Measurements from ENCODE around the gene FAM131A. TPM values are rescaled to one million over a fixed set of nuclear protein-coding genes. Genes with fewer than 3 reads are reported as not detected.

The FAM131A gene
- total and polyA plus RNA-seq, 2 of the 4 experiments (the other 2 are of a cell fraction): 10.8 to 19.5 TPM

DNA sequence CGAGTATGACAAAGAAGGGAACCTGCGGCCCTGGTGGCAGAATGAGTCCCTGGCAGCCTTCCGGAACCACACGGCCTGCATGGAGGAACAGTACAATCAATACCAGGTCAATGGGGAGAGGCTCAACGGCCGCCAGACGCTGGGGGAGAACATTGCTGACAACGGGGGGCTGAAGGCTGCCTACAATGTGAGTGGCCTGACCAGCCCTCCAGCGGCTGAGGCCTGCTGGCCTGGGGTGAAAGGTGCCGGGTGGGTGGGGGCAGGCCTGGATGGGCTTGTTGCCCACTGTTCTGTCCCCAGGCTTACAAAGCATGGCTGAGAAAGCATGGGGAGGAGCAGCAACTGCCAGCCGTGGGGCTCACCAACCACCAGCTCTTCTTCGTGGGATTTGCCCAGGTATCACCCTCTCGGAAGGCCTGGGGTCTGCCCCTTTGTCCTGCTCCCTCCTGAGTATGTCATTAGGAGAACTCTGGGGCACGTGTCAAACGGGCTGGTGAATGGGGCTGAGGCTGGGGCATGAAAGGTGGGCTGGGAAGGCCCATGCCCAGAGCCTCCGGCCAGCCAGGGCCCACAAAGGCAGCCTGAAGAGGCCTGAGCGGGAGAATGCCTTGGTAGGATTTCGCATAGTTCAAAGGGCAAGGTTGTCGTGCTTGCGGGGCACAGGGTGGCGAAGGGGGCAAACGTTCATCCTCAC lies 46.2 kb upstream of the FAM131A start:
- no peak overlapping the region for H2BK120ac ChIP-seq (ENCODE audit: low read depth, low read length)
- no peak overlapping the region for H2AK9ac ChIP-seq (replicated peaks; ENCODE audit: low read depth, low read length, poor library complexity)
- H3K4me2 ChIP-seq (ENCODE audit: low read depth, low read length): no peak overlapping the region
- no peak overlapping the region for H3K27ac ChIP-seq (ENCODE audit: insufficient read depth, low read length)
- in situ Hi-C loops (cut with MboI; ENCODE audit: low sequenced_read_pairs) (no loop called here), dilution Hi-C loops (cut with HindIII; ENCODE audit: low sequenced_read_pairs, unreplicated experiment) (no loop called here), intact Hi-C loops (cut with micrococcal nuclease) (no loop called here)
- no peak overlapping the region for H2AFZ ChIP-seq (replicated peaks; ENCODE audit: low read length, poor library complexity)
- H4K91ac ChIP-seq (ENCODE audit: insufficient read depth, low read depth, low read length): no peak overlapping the region
- H2BK15ac ChIP-seq (ENCODE audit: low read depth, low read length): no peak overlapping the region
- no peaks in the 10 kb centered on the region for H3K79me1 ChIP-seq (ENCODE audit: low read depth in 1 of 2, low read length in 2 of 2)
- H2BK20ac ChIP-seq (ENCODE audit: low read depth, low read length): no peak overlapping the region
- no peak overlapping the region for H2AK5ac ChIP-seq (ENCODE audit: low read depth, low read length)
- no peaks in the 10 kb centered on the region for H4K20me1 ChIP-seq (ENCODE audit: insufficient read depth, low read length)
- no peak overlapping the region for H3K14ac ChIP-seq (replicated peaks; ENCODE audit: low read depth, low read length)
- H3K4ac ChIP-seq (ENCODE audit: low read depth, low read length): no peak overlapping the region
- no peak overlapping the region for H4K5ac ChIP-seq (ENCODE audit: low read depth, low read length)
- no peaks in the 10 kb centered on the region for H3K9me3 ChIP-seq (ENCODE audit: control insufficient read depth, insufficient read depth, low read length)
- H3K36me3 ChIP-seq (ENCODE audit: control insufficient read depth, insufficient read depth, low read length): no peaks in the 10 kb centered on the region
- H3K56ac ChIP-seq (ENCODE audit: extremely low read depth, insufficient read depth, low read length): no peak overlapping the region
- no peak overlapping the region for H3K9ac ChIP-seq (ENCODE audit: low read depth, low read length)
- POLR2A ChIA-PET (ENCODE audit: unreplicated experiment): no interaction called here
- H3K18ac ChIP-seq (ENCODE audit: low read depth, low read length): no peak overlapping the region
- TF ChIP-seq FOS (IDR thresholded peaks at IDR 0.05; ENCODE audit: low read depth, low read length) (no peak), MXI1 (IDR thresholded peaks at IDR 0.05; ENCODE audit: borderline replicate concordance, low read depth, low read length) (no peak), MAFK (IDR thresholded peaks at IDR 0.05; ENCODE audit: low read depth, low read length) (no peak), BHLHE40 (IDR thresholded peaks at IDR 0.05; ENCODE audit: low read depth, low read length) (no peak), NFE2L2 (IDR thresholded peaks at IDR 0.05; ENCODE audit: low read depth, low read length) (no peak), SMC3 (IDR thresholded peaks at IDR 0.05; ENCODE audit: low read depth, low read length) (no peak), POLR2A (IDR thresholded peaks at IDR 0.05; ENCODE audit: low read depth, low read length) (no peak), RCOR1 (IDR thresholded peaks at IDR 0.05; ENCODE audit: insufficient replicate concordance, low read length) (no peak)
- TF ChIP-seq, protein P1, sequence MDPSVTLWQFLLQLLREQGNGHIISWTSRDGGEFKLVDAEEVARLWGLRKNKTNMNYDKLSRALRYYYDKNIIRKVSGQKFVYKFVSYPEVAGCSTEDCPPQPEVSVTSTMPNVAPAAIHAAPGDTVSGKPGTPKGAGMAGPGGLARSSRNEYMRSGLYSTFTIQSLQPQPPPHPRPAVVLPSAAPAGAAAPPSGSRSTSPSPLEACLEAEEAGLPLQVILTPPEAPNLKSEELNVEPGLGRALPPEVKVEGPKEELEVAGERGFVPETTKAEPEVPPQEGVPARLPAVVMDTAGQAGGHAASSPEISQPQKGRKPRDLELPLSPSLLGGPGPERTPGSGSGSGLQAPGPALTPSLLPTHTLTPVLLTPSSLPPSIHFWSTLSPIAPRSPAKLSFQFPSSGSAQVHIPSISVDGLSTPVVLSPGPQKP (IDR thresholded peaks at IDR 0.05; ENCODE audit: borderline replicate concordance, low read depth, low read length): no peak
- no peak for DNase-seq
- 67% methylated on average over 9 of the region's 22 CpGs; no CpG with 5 or more reads in 1 of the 2 experiments for WGBS, 2 experiments (ENCODE audit: extremely low coverage in 2 of 2, insufficient read length in 1 of 2)
- H4K8ac ChIP-seq (ENCODE audit: low read depth in 2 of 2, low read length in 2 of 2): no peak overlapping the region
- no peaks in the 10 kb centered on the region for H3K4me1 ChIP-seq (ENCODE audit: control insufficient read depth, insufficient read depth, low read length)
- H3K4me3 ChIP-seq (ENCODE audit: insufficient read depth, low read depth, low read length): no peak overlapping the region
- H3K23ac ChIP-seq (ENCODE audit: low read depth, low read length): no peak overlapping the region
- CTCF ChIA-PET: no interaction called here
- no peak for ATAC-seq (ENCODE audit: low read depth)
- BruUV-seq (replicated peaks): no TSS peak
- H3K9me1 ChIP-seq (ENCODE audit: insufficient read depth, low read length): no peaks in the 10 kb centered on the region
- peaks cover 21% of the 10 kb centered on the region; the same call in 1 of the 2 replicates for H3K27me3 ChIP-seq (ENCODE audit: control insufficient read depth, insufficient read depth, low read length)
- H2BK5ac ChIP-seq (ENCODE audit: low read depth, low read length, poor library complexity, severe bottlenecking): no peak overlapping the region

All from IMR-90 (cell line).